ENCODE data around the gene CES2.
"Not testable (repeated sequence)": the region's sequence is repeated elsewhere in the genome, so short reads cannot be mapped to it uniquely, and the experiment has no call there.

DNA sequence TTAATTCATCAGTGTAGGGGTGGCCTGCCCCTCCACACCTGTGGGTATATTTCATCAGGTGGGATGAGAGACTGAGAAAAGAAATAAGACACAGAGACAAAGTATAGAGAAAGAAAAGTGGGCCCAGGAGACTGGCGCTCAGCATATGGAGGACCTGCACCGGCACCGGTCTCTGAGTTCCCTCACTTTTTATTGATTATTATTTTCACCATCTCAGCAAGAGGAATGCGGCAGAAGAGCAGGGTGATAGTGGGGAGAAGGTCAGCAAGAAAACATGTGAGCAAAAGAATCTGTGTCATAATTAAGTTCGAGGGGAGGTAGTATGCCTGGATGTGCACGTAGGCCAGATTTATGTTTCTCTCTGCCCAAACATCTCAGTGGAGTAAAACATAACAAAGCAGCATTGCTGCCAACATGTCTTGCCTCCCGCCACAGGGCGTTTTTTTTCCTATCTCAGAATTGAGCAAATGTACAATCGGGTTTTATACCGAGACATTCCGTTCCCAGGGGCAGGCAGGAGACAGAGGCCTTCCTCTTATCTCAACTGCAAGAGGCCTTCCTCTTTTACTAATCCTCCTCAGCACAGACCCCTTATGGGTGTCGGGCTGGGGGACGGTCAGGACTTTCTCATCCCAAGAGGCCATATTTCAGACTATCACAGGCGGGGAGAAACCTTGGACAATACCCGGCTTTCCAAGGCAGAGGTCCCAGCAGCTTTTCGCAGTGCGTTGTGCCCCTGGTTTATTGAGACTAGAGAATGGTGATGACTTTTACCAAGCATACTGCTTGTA, 20.2 kb downstream of the CES2 start:
- TF ChIP-seq, protein P1, sequence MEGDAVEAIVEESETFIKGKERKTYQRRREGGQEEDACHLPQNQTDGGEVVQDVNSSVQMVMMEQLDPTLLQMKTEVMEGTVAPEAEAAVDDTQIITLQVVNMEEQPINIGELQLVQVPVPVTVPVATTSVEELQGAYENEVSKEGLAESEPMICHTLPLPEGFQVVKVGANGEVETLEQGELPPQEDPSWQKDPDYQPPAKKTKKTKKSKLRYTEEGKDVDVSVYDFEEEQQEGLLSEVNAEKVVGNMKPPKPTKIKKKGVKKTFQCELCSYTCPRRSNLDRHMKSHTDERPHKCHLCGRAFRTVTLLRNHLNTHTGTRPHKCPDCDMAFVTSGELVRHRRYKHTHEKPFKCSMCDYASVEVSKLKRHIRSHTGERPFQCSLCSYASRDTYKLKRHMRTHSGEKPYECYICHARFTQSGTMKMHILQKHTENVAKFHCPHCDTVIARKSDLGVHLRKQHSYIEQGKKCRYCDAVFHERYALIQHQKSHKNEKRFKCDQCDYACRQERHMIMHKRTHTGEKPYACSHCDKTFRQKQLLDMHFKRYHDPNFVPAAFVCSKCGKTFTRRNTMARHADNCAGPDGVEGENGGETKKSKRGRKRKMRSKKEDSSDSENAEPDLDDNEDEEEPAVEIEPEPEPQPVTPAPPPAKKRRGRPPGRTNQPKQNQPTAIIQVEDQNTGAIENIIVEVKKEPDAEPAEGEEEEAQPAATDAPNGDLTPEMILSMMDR (IDR thresholded peaks at IDR 0.05; ENCODE audit: low read length): not testable (repeated sequence)
- not testable (repeated sequence) for TF ChIP-seq EZH2 (IDR thresholded peaks at IDR 0.05; ENCODE audit: borderline replicate concordance, low read length)
